ENCODE results near the gene UROS. TPM values are rescaled to one million over a fixed set of nuclear protein-coding genes. Genes with fewer than 3 reads are reported as not detected.

Gene UROS
- total and polyA plus RNA-seq, 5 donors, result 57.6 to 86.1 (median 75.8) TPM

DNA sequence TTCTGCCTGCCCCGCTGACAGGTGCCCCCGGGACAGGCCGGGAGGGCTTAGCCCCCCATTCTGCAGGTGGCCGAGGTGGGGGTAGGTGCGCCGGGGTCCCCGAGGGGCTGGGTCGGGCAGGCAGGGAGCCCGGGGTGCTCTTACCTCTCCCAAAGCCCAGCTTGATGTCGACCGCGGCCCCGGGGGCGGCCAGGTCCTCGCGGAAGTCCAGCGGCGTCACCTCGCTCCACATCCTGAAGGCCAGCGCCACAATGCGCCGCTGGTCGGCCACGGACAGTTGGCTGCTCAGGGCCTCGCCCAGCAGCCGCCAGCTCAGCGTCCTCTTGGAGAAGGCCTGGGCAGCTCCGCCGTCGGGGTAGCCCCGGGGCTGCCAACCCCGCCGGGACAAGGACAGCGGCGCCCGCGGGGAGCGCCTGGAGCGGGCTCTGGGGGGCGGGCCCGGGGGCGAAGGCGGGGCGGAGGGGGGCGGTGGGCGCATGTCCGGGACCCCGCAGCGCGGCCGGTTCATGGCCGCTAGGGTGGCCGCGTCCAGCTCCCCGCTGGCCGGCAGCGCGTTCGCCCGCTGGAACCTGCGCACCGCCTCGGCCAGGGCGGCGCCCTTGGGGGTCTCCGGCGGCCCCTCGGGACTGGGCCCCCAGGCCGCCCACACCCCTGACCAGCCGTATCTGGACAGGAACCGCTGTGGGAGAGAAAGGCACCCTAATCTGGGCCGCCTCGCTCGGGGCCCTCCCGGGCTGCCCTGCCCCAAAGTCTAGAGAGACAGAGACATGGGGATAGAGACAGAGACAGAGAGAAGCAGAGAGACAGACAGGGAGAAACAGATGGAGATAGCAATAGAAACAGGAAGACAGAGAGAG lies 49.1 kb downstream of the UROS start:
- no peak overlapping the region for H3K27ac ChIP-seq (ENCODE audit: low read length)
- no peaks in the 10 kb centered on the region for H3K9me3 ChIP-seq (ENCODE audit: control insufficient read depth, low read length)
- ATAC-seq (peak; percentile 17 to 25), DNase-seq (no peak)
- H3K4me3 ChIP-seq (ENCODE audit: low read length), result no peak overlapping the region
- intact Hi-C loops (cut with DNase I), result no loop called here
- 70% methylated on average over 75 of the region's 75 CpGs for WGBS
- no peaks in the 10 kb centered on the region for H3K27me3 ChIP-seq (ENCODE audit: control insufficient read depth, insufficient read depth)
- no peaks in the 10 kb centered on the region for H3K4me1 ChIP-seq (ENCODE audit: control insufficient read depth, insufficient read depth, low read length)

DNA sequence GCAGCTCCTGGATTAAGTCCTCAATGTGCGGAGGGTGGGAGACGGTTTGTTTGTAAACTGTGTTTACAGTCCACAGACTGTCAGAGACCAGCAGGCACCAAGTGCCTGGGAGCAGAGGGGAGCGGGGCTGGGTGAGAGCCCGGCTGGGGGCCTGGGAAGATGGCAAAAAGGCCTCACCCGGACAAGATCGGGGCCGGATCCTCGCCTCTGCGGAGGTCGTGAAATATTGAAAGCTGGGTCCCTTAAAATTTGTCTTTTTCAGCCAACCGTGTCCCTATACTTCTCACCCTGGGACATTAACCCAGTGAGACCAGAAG lies 50.2 kb downstream of the UROS start:
- Histone ChIP-seq H3K27me3 (ENCODE audit: control insufficient read depth, insufficient read depth) (no peaks in the 10 kb centered on the region), H3K9me3 (ENCODE audit: control insufficient read depth, low read length) (no peaks in the 10 kb centered on the region), H3K4me1 (ENCODE audit: control insufficient read depth, insufficient read depth, low read length) (no peaks in the 10 kb centered on the region), H3K4me3 (ENCODE audit: low read length) (no peak overlapping the region), H3K27ac (ENCODE audit: low read length) (no peak overlapping the region)
- intact Hi-C loops (cut with DNase I), result no loop called here
- ATAC-seq (no peak), DNase-seq (no peak)
- 93% methylated on average over 11 of the region's 11 CpGs for WGBS

DNA sequence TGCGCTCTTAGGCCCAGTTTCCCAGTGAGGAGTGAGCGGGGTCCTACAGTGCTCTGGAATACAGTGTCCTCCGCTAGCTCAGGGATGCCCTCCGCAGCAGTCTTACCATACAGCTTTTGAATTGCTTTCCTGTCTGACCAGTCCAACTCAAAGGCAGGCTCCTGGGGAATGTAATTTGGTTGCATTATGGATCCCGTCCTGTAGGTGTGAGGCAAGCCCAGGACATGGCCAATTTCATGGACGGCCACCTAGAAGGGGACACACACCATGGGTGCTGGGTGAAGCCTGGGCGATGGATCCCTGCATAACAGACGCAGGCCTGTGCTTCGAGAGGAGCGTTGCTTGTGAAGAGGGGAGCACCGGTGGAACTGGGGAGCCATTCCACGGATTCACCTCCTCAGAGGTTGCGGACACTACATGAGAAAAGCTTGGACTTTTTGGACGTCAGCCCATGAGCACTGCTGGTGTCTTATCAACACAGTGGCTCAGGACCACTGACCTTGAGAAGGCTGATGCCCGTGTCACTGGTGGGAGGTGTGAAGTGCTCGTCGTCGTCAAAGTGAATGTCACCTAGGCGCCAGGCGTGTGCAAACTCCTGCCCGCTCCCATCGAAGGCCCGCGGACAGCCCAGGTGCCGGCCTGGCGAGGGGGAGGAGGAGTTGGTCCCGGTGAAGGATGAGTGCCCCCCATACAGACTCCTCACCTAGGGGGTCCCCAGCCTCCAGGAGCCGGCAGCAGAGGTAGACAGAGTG lies 50.8 kb downstream of the UROS start:
- no peak for ATAC-seq
- no peaks in the 10 kb centered on the region for H3K9me3 ChIP-seq (ENCODE audit: control insufficient read depth, low read length)
- intact Hi-C loops (cut with DNase I), result no loop called here
- H3K27me3 ChIP-seq (ENCODE audit: control insufficient read depth, insufficient read depth), result no peaks in the 10 kb centered on the region
- H3K4me1 ChIP-seq (ENCODE audit: control insufficient read depth, insufficient read depth, low read length), result peaks cover 2% of the 10 kb centered on the region
- H3K4me3 ChIP-seq (ENCODE audit: low read length), result no peak overlapping the region
- no peak overlapping the region for H3K27ac ChIP-seq (ENCODE audit: low read length)
- DNase-seq, result no peak
- WGBS, result 89% methylated on average over 28 of the region's 28 CpGs

DNA sequence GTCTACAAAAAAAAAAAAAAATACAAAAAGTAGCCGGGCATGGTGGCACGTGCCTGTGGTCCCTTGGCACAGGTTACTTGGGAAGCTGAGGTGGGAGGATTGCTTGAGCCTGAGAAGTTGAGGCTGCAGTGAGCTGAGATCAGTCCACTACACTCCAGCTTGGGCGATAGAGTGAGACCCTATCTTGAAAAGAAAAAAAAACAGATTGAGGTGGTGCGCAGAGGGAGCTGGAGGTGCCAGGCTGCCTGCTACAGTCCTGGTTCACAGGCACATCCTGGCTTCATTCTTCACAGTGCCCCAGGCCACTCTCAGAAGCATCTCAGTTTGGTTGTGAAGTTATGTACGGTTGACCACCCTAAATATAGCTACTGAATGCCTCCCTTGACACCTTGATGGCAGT lies 52.2 kb downstream of the UROS start:
- Histone ChIP-seq H3K27ac (ENCODE audit: low read length) (no peak overlapping the region), H3K9me3 (ENCODE audit: control insufficient read depth, low read length) (no peaks in the 10 kb centered on the region), H3K4me1 (ENCODE audit: control insufficient read depth, insufficient read depth, low read length) (peaks cover 2% of the 10 kb centered on the region), H3K4me3 (ENCODE audit: low read length) (no peak overlapping the region), H3K27me3 (ENCODE audit: control insufficient read depth, insufficient read depth) (no peaks in the 10 kb centered on the region)
- ATAC-seq, result no peak
- intact Hi-C loops (cut with DNase I), result no loop called here
- WGBS, result 86% methylated on average over 5 of the region's 5 CpGs
- DNase-seq, result no peak

DNA sequence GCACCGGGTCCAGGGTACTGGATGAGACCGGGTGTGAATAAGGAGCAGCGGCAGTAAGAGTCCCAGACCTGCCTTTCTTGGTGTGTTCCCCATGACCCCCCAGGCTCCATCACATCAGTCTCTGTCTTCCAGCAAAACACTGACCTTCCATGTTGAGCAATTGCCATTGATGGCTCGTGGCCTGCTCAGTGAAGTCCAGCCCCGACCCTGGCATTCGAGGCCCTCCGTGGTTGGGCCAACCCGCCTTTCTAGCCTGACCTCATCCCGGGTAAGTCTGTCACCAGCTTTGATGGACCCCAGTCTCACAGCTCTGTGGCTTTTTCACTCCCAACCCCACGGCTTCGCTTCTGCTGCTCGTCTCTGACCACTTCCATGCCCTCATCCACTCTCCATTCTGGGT lies 53.9 kb downstream of the UROS start:
- ATAC-seq, result no peak
- intact Hi-C loops (cut with DNase I), result no loop called here
- WGBS, result 81% methylated on average over 12 of the region's 12 CpGs
- Histone ChIP-seq H3K9me3 (ENCODE audit: control insufficient read depth, low read length) (no peaks in the 10 kb centered on the region), H3K27ac (ENCODE audit: low read length) (no peak overlapping the region), H3K4me1 (ENCODE audit: control insufficient read depth, insufficient read depth, low read length) (peaks cover 2% of the 10 kb centered on the region), H3K27me3 (ENCODE audit: control insufficient read depth, insufficient read depth) (no peaks in the 10 kb centered on the region), H3K4me3 (ENCODE audit: low read length) (no peak overlapping the region)
- no peak for DNase-seq

DNA sequence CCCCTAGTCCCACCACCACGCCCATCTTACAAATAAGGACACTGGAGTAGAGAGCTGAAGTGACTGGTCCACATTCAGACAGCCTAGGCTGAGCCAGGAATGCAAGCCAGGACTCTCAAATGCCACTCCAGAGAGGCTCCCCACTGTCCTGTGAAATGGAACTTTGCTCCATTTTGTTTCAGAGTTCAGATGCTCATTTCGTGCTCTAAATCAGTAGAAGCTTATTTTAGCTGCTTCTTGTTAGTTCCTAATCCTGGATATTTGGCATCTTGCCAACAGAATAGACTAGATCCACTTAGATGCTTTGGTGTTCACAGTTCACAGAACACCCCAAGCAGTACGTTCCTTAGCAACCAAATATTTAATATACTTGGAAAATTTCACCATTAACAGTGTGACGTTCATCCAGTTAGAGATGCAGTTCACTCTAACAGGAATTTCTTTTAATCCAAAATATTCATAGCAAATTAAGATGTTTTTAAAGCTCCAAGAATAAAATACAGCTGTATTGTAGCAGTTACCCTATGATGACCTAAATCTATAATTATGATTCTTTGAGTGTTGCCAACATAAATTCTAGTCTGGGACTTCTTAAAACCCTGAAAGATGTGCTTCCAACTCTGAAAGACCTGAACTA lies 54.7 kb downstream of the UROS start:
- peaks cover 2% of the 10 kb centered on the region for H3K4me1 ChIP-seq (ENCODE audit: control insufficient read depth, insufficient read depth, low read length)
- intact Hi-C loops (cut with DNase I), result no loop called here
- ATAC-seq (peak; percentile 77 to 81), DNase-seq (no peak)
- no peak overlapping the region for H3K4me3 ChIP-seq (ENCODE audit: low read length)
- no peaks in the 10 kb centered on the region for H3K9me3 ChIP-seq (ENCODE audit: control insufficient read depth, low read length)
- no peaks in the 10 kb centered on the region for H3K27me3 ChIP-seq (ENCODE audit: control insufficient read depth, insufficient read depth)
- H3K27ac ChIP-seq (ENCODE audit: low read length), result peak overlapping the region; percentile 14
- 40% methylated on average over 4 of the region's 4 CpGs for WGBS

DNA sequence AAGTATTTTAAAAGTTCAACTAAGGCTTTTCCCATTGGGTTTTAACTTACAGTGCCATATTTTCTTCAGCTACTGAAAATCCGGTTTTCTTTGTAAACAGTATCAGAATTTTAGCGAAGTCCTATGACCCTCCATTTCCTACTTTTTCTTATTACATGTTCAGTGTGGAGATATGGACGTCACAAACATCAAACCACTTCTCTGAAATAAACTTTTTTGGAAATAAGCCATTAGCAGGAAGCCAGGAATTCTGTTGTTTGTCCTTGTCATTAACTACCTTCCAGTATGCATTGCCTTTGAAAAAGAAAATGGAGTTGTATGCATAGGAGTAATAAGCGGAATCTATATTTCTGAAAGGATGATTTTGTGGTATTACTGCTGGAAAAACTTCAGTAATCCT lies 56.5 kb downstream of the UROS start:
- Histone ChIP-seq H3K4me3 (ENCODE audit: low read length) (no peak overlapping the region), H3K9me3 (ENCODE audit: control insufficient read depth, low read length) (no peaks in the 10 kb centered on the region), H3K4me1 (ENCODE audit: control insufficient read depth, insufficient read depth, low read length) (peaks cover 2% of the 10 kb centered on the region), H3K27ac (ENCODE audit: low read length) (no peak overlapping the region), H3K27me3 (ENCODE audit: control insufficient read depth, insufficient read depth) (no peaks in the 10 kb centered on the region)
- DNase-seq (no peak), ATAC-seq (no peak)
- 58% methylated on average over 4 of the region's 4 CpGs for WGBS
- intact Hi-C loops (cut with DNase I), result no loop called here

DNA sequence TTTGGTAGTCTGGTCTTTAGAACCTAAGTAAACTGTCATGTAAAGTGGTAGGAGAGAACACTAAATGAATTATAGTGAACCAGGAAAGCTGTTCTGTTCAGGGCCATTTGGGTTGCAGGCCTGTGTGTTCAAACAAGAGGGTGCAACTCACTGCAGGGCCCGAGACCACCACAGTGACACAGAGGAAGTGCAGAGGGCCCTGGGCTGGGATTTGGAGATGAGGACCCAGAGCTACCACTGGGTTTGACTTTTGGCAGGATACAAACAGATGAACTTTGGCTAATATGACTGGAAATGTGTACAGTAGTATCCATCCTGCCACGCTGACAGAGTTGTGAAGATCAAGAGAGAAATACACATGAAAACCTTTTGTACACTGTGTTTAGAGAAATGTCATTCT lies 57.2 kb downstream of the UROS start:
- WGBS, result 95% methylated on average over 2 of the region's 2 CpGs
- H3K4me3 ChIP-seq (ENCODE audit: low read length), result no peak overlapping the region
- DNase-seq (no peak), ATAC-seq (no peak)
- no peaks in the 10 kb centered on the region for H3K9me3 ChIP-seq (ENCODE audit: control insufficient read depth, low read length)
- H3K27me3 ChIP-seq (ENCODE audit: control insufficient read depth, insufficient read depth), result no peaks in the 10 kb centered on the region
- intact Hi-C loops (cut with DNase I), result no loop called here
- H3K27ac ChIP-seq (ENCODE audit: low read length), result no peak overlapping the region
- H3K4me1 ChIP-seq (ENCODE audit: control insufficient read depth, insufficient read depth, low read length), result peaks cover 2% of the 10 kb centered on the region

DNA sequence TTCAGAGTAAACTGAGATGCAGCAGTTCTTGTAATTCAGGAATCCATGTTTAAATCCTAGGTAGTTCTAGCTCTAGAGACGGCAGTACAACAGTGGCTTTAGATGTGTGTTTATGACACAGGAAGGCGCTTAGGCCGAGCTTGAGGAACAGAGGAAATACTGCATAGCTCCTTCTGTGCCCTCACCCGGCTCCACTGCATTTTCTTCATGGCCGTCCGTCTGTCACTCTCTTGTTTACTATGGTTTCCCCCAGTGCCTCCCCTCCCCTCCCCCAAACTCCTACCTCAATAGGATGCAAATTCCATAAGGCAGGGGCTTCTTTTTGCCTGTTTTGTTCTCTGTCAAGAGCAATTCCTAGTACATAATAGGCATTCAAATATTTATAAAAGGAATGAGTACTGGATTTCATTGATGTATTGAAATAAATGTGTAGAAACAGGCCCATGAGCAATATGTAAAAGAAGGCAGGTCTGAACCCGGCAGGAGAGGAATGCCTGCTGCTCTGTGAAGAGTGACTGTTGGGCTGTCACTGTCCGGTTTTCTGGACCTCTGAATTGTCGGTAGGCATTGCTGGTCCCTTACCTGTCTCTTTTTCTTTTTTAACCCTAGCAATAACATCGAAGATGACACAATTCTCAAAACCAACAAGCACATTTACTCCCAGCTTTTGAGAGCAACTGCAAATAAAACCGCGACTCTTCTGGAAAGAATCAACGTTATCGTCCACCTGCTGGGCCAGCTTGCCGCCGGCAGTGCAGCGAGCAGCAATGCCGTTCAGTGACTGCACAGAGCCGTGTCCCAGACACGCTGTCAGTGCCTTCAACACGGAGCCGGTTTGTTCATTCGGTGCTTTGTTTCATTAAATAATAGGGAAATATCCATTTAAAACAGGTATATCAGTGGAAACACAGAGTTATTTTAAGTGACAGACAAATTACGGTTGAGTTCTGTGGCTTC lies 60.1 kb downstream of the UROS start:
- DNase-seq, result no peak
- no peaks in the 10 kb centered on the region for H3K27me3 ChIP-seq (ENCODE audit: control insufficient read depth, insufficient read depth)
- H3K27ac ChIP-seq (ENCODE audit: low read length), result no peak overlapping the region
- H3K9me3 ChIP-seq (ENCODE audit: control insufficient read depth, low read length), result no peaks in the 10 kb centered on the region
- no peak for ATAC-seq
- no peak overlapping the region for H3K4me3 ChIP-seq (ENCODE audit: low read length)
- peaks cover 2% of the 10 kb centered on the region for H3K4me1 ChIP-seq (ENCODE audit: control insufficient read depth, insufficient read depth, low read length)
- WGBS, result 89% methylated on average over 24 of the region's 24 CpGs
- intact Hi-C loops (cut with DNase I), result no loop called here

DNA sequence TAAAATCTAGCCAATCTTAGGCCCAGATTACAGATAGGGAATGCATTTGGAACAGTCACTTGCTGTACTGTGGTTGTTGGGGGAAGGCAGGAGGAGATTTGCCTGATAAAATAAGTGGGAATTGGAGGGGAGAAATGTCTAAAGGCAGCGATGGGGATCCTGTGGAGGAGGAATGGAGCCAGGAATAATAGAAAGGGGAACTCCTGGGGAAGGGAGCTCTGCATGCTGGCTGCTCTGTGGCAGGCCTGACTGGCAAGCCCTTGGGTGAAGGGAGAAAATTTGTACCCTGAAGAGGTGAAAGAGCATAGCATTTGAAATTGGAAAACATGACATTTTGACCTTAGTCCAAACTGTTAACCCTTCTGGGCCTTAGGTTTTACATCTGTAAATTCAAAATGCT lies 61.1 kb downstream of the UROS start:
- Histone ChIP-seq H3K9me3 (ENCODE audit: control insufficient read depth, low read length) (no peaks in the 10 kb centered on the region), H3K4me1 (ENCODE audit: control insufficient read depth, insufficient read depth, low read length) (peaks cover 1% of the 10 kb centered on the region), H3K27me3 (ENCODE audit: control insufficient read depth, insufficient read depth) (no peaks in the 10 kb centered on the region), H3K4me3 (ENCODE audit: low read length) (no peak overlapping the region), H3K27ac (ENCODE audit: low read length) (no peak overlapping the region)
- WGBS, result 38% methylated on average over 1 of the region's 1 CpG
- DNase-seq, result no peak
- no peak for ATAC-seq
- intact Hi-C loops (cut with DNase I), result no loop called here

Data from right cardiac atrium (tissue), 5 donors.